Measurements from ENCODE around the gene PLXDC2.

- no peak for TF ChIP-seq CTCF (conservative IDR thresholded peaks at IDR 0.05; ENCODE audit: low read depth in 2 of 2)
- TF ChIP-seq STAT1 (IDR thresholded peaks at IDR 0.05; ENCODE audit: unreplicated experiment) = no peak
- no peak for TF ChIP-seq EZH2 (IDR thresholded peaks at IDR 0.05; ENCODE audit: low read depth, unreplicated experiment)
- TF ChIP-seq REST (IDR thresholded peaks at IDR 0.05; ENCODE audit: unreplicated experiment) = no peak
Observed at GRCh38 chr10:20109613-20110012, 293.4 kb downstream of the PLXDC2 start.
